PC-3 (cell line): ENCODE measurements around the gene MRPL30. TPM values are rescaled to one million over a fixed set of nuclear protein-coding genes. Genes with fewer than 3 reads are reported as not detected.

ENCODE experiments used
- ATAC-seq: fragments of 200-7000 bp; cut with Tn5 transposase; 2 replicates; pipeline ENCODE4 v1.9.1; 2020; ENCODE audit warnings: mild to moderate bottlenecking, moderate library complexity
- BruUV-seq: library from RNA; stranded (reverse); fragments of 400-500 nt; replicated peaks from 2 replicates; lab custom pipeline; 2021; lab: Mats Ljungman, UMichigan
- CTCF ChIA-PET: fragments of 300-600 bp; sonication (Branson Sonifier 250); formaldehyde crosslinking; loops from one replicate; lab custom pipeline; 2022; ENCODE audit warnings: antibody characterized with exemption; lab: Charles Lee
- POLR2A ChIA-PET: fragments of 300-600 bp; sonication (Branson Sonifier 250); formaldehyde crosslinking; loops from one replicate; lab custom pipeline; 2022; ENCODE audit warnings: antibody characterized with exemption; ENCODE audit not compliant: unreplicated experiment; lab: Charles Lee
- DNase-seq: peaks from one replicate; pipeline ENCODE4 v3.0.0-alpha.2; 2015
- H2AFZ ChIP-seq: fragments of 300-600 bp; sonication (generic); 2 replicates; pipeline ENCODE4 v1.6.0; 2016; ENCODE audit warnings: antibody characterized with exemption, low read length
- H3F3A ChIP-seq: fragments of 300-600 bp; sonication (generic); one replicate; pipeline ENCODE4 v1.6.0; 2017; ENCODE audit warnings: antibody characterized with exemption, low read length, control low read depth, mild to moderate bottlenecking; ENCODE audit not compliant: unreplicated experiment
- H3K27ac ChIP-seq: fragments of 300-600 bp; sonication (generic); 2 replicates; pipeline ENCODE4 v1.5.1; 2016; ENCODE audit warnings: mild to moderate bottlenecking, low read length
- H3K27me3 ChIP-seq: fragments of 300-600 bp; sonication (generic); 2 replicates; pipeline ENCODE4 v1.6.1; 2016; ENCODE audit warnings: low read length, mixed read lengths
- H3K36me3 ChIP-seq: fragments of 300-600 bp; sonication (generic); 2 replicates; pipeline ENCODE4 v1.6.1; 2016; ENCODE audit warnings: low read depth, mixed run types, low read length, mixed read lengths
- H3K4me1 ChIP-seq: fragments of 300-600 bp; sonication (generic); 2 replicates; pipeline ENCODE4 v1.5.1; 2016; ENCODE audit warnings: low read length; ENCODE audit not compliant: insufficient read depth
- H3K4me2 ChIP-seq: fragments of 300-600 bp; sonication (generic); 2 replicates; pipeline ENCODE4 v1.6.0; 2016; ENCODE audit warnings: low read length
- H3K4me3 ChIP-seq: fragments of 300-600 bp; sonication (generic); 2 replicates; pipeline ENCODE4 v1.5.1; 2016; ENCODE audit warnings: mild to moderate bottlenecking, low read length, mixed read lengths
- H3K79me2 ChIP-seq: fragments of 300-600 bp; sonication (generic); 2 replicates; pipeline ENCODE4 v1.6.1; 2017; ENCODE audit warnings: low read length, mixed read lengths
- H3K9ac ChIP-seq: fragments of 300-600 bp; sonication (generic); 2 replicates; pipeline ENCODE4 v1.6.0; 2016; ENCODE audit warnings: mild to moderate bottlenecking, low read length
- H3K9me2 ChIP-seq: fragments of 300-600 bp; sonication (generic); replicated peaks from 2 replicates; pipeline ENCODE4 v1.6.1; 2016; ENCODE audit warnings: mixed run types, low read length, mixed read lengths
- H3K9me3 ChIP-seq: fragments of 300-600 bp; sonication (generic); 2 replicates; pipeline ENCODE4 v1.6.1; 2016; ENCODE audit warnings: low read length, mixed read lengths
- H4K20me1 ChIP-seq: fragments of 300-600 bp; sonication (generic); 2 replicates; pipeline ENCODE4 v1.6.1; 2016; ENCODE audit warnings: low read length, mixed read lengths
- EZH2 ChIP-seq: fragments of 300-600 bp; sonication (generic); IDR thresholded peaks from one replicate; pipeline ENCODE4 v1.6.1; 2017; ENCODE audit warnings: antibody characterized with exemption, mild to moderate bottlenecking, low read length; ENCODE audit not compliant: unreplicated experiment
- EZH2phosphoT487 ChIP-seq: fragments of 300-600 bp; sonication (generic); IDR thresholded peaks from 2 replicates; pipeline ENCODE4 v1.6.1; 2018; ENCODE audit warnings: mild to moderate bottlenecking, antibody characterized with exemption, low read length, borderline replicate concordance
- intact Hi-C: fragments of 100-400 bp; cut with micrococcal nuclease; formaldehyde crosslinking; loops from 2 replicates; pipeline ENCODE4 v1.9.0; 2023
- total RNA-seq: library from RNA; depleted of rRNA; stranded (reverse); fragments of >200 nt; gene quantifications from 2 replicates; pipeline ENCODE4 v1.2.3, GENCODE V29; 2014
- TF ChIP-seq, protein P1 (sequence below): fragments of 300-600 bp; sonication (generic); conservative IDR thresholded peaks from 2 replicates; pipeline ENCODE4 v1.5.1; 2017; ENCODE audit warnings: antibody characterized with exemption, low read depth, mild to moderate bottlenecking, low read length

Gene MRPL30
- total RNA-seq, 1 experiment from 2014 or later: 39.7 TPM

- POLR2A ChIA-PET: interaction anchor here (1.0 kb wide), 1 partner anchor 14 kb away, joined by 3 read pairs; the partner anchor contains the start of gene C2orf15
Observed at GRCh38 chr2:99154643-99155536, 26.1 kb upstream of the MRPL30 start, which contains the start of the genes LIPT1 and TSGA10. TSS of gene LIPT1 (plus strand) at chr2:99154967. CDS start at chr2:99161958, 6,991 bp downstream. TSS of gene TSGA10 (minus strand) at chr2:99154942. CDS start at chr2:99109439, 45,503 bp downstream.

GRCh38 chr2:99156891-99157290 lies 24.1 kb upstream of the MRPL30 start:
- no TSS peak for BruUV-seq
- ATAC-seq (no peak), DNase-seq (no peak)
- H4K20me1 ChIP-seq: no peaks in the 10 kb centered on the region
- no peak overlapping the region for H3K4me3 ChIP-seq
- peaks cover 33% of the 10 kb centered on the region for H3K4me1 ChIP-seq
- H3K27ac ChIP-seq: no peak overlapping the region
- H2AFZ ChIP-seq: no peak overlapping the region
- no peaks in the 10 kb centered on the region for H3K9me3 ChIP-seq
- no peak overlapping the region for H3K9ac ChIP-seq
- no peaks in the 10 kb centered on the region for H3F3A ChIP-seq
- intact Hi-C loops: loop anchor here (10.0 kb wide), 1 partner anchor 72 kb away; no protein-coding TSS in a partner anchor
- peaks cover 5% of the 10 kb centered on the region; the same call in 1 of the 2 replicates for H3K36me3 ChIP-seq
- H3K9me2 ChIP-seq: no peaks in the 10 kb centered on the region
- peaks cover 25% of the 10 kb centered on the region for H3K79me2 ChIP-seq
- H3K4me2 ChIP-seq: no peak overlapping the region
- POLR2A ChIA-PET: no interaction called here
- TF ChIP-seq EZH2phosphoT487 (no peak), EZH2 (no peak)
- TF ChIP-seq, protein P1, sequence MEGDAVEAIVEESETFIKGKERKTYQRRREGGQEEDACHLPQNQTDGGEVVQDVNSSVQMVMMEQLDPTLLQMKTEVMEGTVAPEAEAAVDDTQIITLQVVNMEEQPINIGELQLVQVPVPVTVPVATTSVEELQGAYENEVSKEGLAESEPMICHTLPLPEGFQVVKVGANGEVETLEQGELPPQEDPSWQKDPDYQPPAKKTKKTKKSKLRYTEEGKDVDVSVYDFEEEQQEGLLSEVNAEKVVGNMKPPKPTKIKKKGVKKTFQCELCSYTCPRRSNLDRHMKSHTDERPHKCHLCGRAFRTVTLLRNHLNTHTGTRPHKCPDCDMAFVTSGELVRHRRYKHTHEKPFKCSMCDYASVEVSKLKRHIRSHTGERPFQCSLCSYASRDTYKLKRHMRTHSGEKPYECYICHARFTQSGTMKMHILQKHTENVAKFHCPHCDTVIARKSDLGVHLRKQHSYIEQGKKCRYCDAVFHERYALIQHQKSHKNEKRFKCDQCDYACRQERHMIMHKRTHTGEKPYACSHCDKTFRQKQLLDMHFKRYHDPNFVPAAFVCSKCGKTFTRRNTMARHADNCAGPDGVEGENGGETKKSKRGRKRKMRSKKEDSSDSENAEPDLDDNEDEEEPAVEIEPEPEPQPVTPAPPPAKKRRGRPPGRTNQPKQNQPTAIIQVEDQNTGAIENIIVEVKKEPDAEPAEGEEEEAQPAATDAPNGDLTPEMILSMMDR: no peak
- CTCF ChIA-PET: no interaction called here
- H3K27me3 ChIP-seq: no peaks in the 10 kb centered on the region

More at GRCh38 chr2:99154643-99155536, 26.1 kb upstream of the MRPL30 start, which contains the start of the genes LIPT1 and TSGA10:
- CTCF ChIA-PET: interaction anchor here (1.4 kb wide), 1 partner anchor 13 kb away, joined by 9 read pairs; the partner anchor contains the start of gene C2orf15
- ATAC-seq (peak; percentile 90), DNase-seq (peak; percentile 89)
- H3K27me3 ChIP-seq: no peaks in the 10 kb centered on the region
- TF ChIP-seq, protein P1: peak; percentile 43; the same call in 1 of the 2 replicates
- TF ChIP-seq EZH2phosphoT487: no peak
- H3K4me3 ChIP-seq: peak within 1 kb of the TSS; percentile 92
- H3K9me2 ChIP-seq: no peaks in the 10 kb centered on the region
- H3K4me1 ChIP-seq: peaks cover 30% of the 10 kb centered on the region
- H3K36me3 ChIP-seq: 0 out of 2 replicates have a peak, but pooled peaks cover 2% of the 10 kb centered on the region
- no peaks in the 10 kb centered on the region for H3K9me3 ChIP-seq
- TSS peak; percentile 78 for BruUV-seq
- intact Hi-C loops: loop anchor here (1.0 to 10.0 kb wide), 4 partner anchors 14 to 182 kb away; partner anchors contain the start of genes C2orf15, EIF5B, MITD1 and MRPL30
- no peaks in the 10 kb centered on the region for H4K20me1 ChIP-seq
- peak within 1 kb of the TSS; percentile 92 for H3K9ac ChIP-seq
- H2AFZ ChIP-seq: peak within 1 kb of the TSS; percentile 92
- no peaks in the 10 kb centered on the region for H3F3A ChIP-seq
- peak within 1 kb of the TSS; percentile 75 for H3K27ac ChIP-seq
- peaks cover 25% of the 10 kb centered on the region for H3K79me2 ChIP-seq
- peak within 1 kb of the TSS; percentile 85 for H3K4me2 ChIP-seq
